ENCODE measurements around the gene BEND7.

The BEND7 gene

DNA sequence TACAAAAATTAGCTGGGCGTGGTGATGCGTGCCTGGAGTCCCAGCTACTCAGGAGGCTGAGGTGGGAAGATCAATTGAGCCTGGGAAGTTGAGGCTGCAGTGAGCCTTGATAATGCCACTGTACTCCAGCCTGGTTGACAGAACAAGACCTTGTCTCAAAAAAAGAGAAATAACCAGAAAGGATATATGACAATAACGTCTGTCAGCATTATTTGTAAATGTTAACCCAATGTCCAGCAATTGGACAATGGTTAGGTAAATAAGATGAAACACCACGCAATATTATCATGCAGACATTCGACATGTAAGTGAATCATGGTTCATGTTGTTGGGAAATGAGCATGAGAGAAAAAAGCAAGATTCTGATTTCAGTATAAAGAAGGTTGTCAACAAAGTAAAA is 136.1 kb downstream of the BEND7 start:
- FAIRE-seq (no peak), DNase-seq (ENCODE audit: low spot score) (no peak)
